Activated T-cell treated with anti-CD3 and anti-CD28 coated beads for 4 hours (primary cell): ENCODE measurements around the gene NBEAL1.
"Not testable (repeated sequence)": the region's sequence is repeated elsewhere in the genome, so short reads cannot be mapped to it uniquely, and the experiment has no call there.

Experiments
- DNase-seq: peaks from one replicate; pipeline ENCODE4 v3.0.0-alpha.2; 2020

NBEAL1 gene

GRCh38 chr2:203122317-203122986 lies 107.8 kb downstream of the NBEAL1 start:
- no peak for DNase-seq

GRCh38 chr2:203126996-203127395 lies 112.3 kb downstream of the NBEAL1 start:
- no peak for DNase-seq

GRCh38 chr2:203135105-203135504 lies 120.4 kb downstream of the NBEAL1 start:
- DNase-seq, result no peak

- no peak for DNase-seq
Observed at GRCh38 chr2:203143391-203143790, 128.7 kb downstream of the NBEAL1 start.

- DNase-seq, result no peak
Observed at GRCh38 chr2:203149194-203149593, 134.5 kb downstream of the NBEAL1 start.

- DNase-seq, result no peak
Observed at GRCh38 chr2:203155406-203155805, 140.7 kb downstream of the NBEAL1 start.

GRCh38 chr2:203162722-203163121 lies 148.0 kb downstream of the NBEAL1 start:
- DNase-seq, result not testable (repeated sequence)

GRCh38 chr2:203164311-203164935 lies 149.7 kb downstream of the NBEAL1 start:
- DNase-seq, result no peak

- DNase-seq, result no peak
Observed at GRCh38 chr2:203167751-203168150, 153.1 kb downstream of the NBEAL1 start.

- DNase-seq, result no peak
Observed at GRCh38 chr2:203170502-203170901, 155.8 kb downstream of the NBEAL1 start.

GRCh38 chr2:203175371-203175770 lies 160.7 kb downstream of the NBEAL1 start:
- DNase-seq, result no peak

GRCh38 chr2:203177361-203177760 lies 162.7 kb downstream of the NBEAL1 start:
- DNase-seq, result no peak

- DNase-seq, result no peak
Observed at GRCh38 chr2:203185864-203186263, 171.2 kb downstream of the NBEAL1 start.

GRCh38 chr2:203190547-203190946 lies 175.9 kb downstream of the NBEAL1 start:
- DNase-seq, result not testable (repeated sequence)

- not testable (repeated sequence) for DNase-seq
Observed at GRCh38 chr2:203191026-203191425, 176.4 kb downstream of the NBEAL1 start.

GRCh38 chr2:203191961-203192360 lies 177.3 kb downstream of the NBEAL1 start:
- no peak for DNase-seq

GRCh38 chr2:203195331-203196036 lies 180.8 kb downstream of the NBEAL1 start:
- DNase-seq, result no peak

GRCh38 chr2:203200866-203201265 lies 186.2 kb downstream of the NBEAL1 start:
- no peak for DNase-seq

GRCh38 chr2:203201426-203201825 lies 186.8 kb downstream of the NBEAL1 start:
- DNase-seq, result no peak

GRCh38 chr2:203209538-203209937 lies 194.9 kb downstream of the NBEAL1 start:
- DNase-seq, result no peak

- DNase-seq, result peak; percentile 10
Observed at GRCh38 chr2:203225423-203226039, 210.9 kb downstream of the NBEAL1 start.

- DNase-seq, result not testable (repeated sequence)
Observed at GRCh38 chr2:203229674-203230073, 215.0 kb downstream of the NBEAL1 start.
